GM12873 (cell line): ENCODE measurements around the gene SMYD5.

Experiments
- CTCF ChIP-seq: IDR thresholded peaks from 2 replicates; pipeline ENCODE4 v1.5.1; 2012; ENCODE audit warnings: low read depth, mild to moderate bottlenecking, moderate library complexity, low read length, control low read depth; ENCODE audit not compliant: insufficient read depth; ENCODE audit errors: missing control alignments

SMYD5 gene

GRCh38 chr2:73255907-73256617, 42.0 kb downstream of the SMYD5 start:
- TF ChIP-seq CTCF: no peak

DNA sequence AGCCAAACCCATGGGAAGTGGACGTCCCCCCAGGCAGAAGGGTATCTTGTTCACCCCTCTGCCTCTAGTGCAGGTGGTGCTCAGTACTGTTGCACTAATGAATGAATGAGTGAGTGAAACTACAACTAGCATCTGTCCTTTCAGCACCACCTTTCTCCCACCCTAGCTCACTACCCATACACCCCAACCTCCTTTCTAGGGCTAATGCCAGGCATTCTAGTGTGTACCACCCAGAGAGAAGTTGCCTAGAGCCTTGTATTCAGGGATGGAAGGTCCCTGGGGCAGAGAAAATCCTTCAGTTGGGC, 42.5 kb downstream of the SMYD5 start:
- no peak for TF ChIP-seq CTCF

DNA sequence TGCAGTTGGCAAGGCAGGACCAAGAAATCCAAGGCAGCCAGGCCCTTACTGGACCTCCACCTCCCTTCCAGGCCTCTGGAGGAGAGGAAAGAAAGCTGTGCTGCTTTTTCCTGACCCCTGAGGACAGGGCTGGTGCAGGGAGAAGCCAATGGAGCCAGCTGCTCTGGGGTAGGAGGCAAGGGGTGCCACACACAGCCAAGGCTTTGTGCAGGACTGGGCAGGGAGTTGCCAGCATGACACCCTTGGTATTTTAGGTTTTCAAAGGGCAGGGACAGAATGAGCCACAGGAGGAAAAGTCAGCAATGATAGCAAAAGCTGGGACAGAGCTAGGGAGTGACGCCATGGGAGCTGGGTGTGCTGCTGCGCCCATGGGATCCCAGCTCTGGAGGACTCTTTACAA, 43.0 kb downstream of the SMYD5 start:
- TF ChIP-seq CTCF: no peak

- no peak for TF ChIP-seq CTCF
Measured at GRCh38 chr2:73257425-73258125, 43.5 kb downstream of the SMYD5 start.

DNA sequence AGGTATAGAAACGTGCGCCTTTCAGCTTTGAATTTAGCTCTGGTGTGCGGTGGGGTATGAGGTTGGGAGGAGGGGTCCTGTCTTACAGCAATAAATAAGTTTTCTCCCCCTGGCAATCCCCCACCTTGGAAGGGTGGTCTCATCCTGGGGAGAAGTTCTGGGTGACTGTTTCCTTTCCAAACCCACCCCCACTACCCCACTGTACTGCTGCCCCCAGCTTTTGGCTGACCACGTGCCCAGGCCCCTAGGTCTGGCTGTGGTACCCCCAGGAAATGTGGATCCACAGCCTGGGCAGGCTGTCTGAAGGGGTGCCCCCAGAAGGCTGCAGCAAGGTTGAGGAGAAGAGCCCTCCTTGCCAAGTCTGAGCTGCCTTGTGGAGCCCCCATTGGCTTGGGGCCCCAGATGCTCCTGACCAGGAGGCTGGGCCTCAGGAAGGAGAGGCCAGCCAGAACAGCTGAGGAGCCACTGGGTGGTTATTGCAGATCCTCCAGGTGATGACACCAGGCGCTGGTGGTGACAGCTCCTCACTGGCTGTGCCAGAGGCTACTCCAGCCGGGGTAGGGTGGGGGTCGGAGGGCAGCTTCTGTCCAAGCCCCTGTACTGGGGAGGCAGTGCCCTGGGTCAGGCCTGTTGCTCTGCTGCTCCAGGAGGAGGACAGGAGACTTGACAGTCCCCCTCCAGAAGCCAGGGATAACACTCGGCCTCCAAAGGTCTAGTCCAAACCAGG, 44.3 kb downstream of the SMYD5 start:
- TF ChIP-seq CTCF: no peak

- no peak for TF ChIP-seq CTCF
Measured at GRCh38 chr2:73258913-73259215, 44.8 kb downstream of the SMYD5 start.

- TF ChIP-seq CTCF: no peak
Measured at GRCh38 chr2:73259276-73259675, 45.2 kb downstream of the SMYD5 start.
